Smooth muscle cell (in vitro differentiated cells): ENCODE data around the gene DUSP2. TPM values are rescaled to one million over a fixed set of nuclear protein-coding genes. Genes with fewer than 3 reads are reported as not detected.

ENCODE experiments used
- DNase-seq: peaks from one replicate; lab custom pipeline; 2025; ENCODE audit not compliant: unreplicated experiment; lab: John Stamatoyannopoulos, UW
- H2AFZ ChIP-seq: fragments of 200-600 bp; sonication (generic); 2 replicates; pipeline ENCODE4 v1.6.0; 2016; ENCODE audit warnings: antibody characterized with exemption, low read depth, mild to moderate bottlenecking
- H3F3A ChIP-seq: fragments of 200-600 bp; sonication (generic); 2 replicates; pipeline ENCODE4 v1.6.0; 2017; ENCODE audit warnings: antibody characterized with exemption, low read depth
- H3K27ac ChIP-seq: fragments of 200-600 bp; sonication (generic); 2 replicates; pipeline ENCODE4 v1.5.1; 2016; ENCODE audit warnings: low read depth, mild to moderate bottlenecking
- H3K27me3 ChIP-seq: fragments of 200-600 bp; sonication (generic); 2 replicates; pipeline ENCODE4 v1.6.1; 2016; ENCODE audit warnings: low read depth, mild to moderate bottlenecking
- H3K36me3 ChIP-seq: fragments of 200-600 bp; sonication (generic); 2 replicates; pipeline ENCODE4 v1.5.1; 2016; ENCODE audit warnings: low read depth
- H3K4me1 ChIP-seq: fragments of 200-600 bp; sonication (generic); 2 replicates; pipeline ENCODE4 v1.5.1; 2016; ENCODE audit warnings: low read depth
- H3K4me2 ChIP-seq: fragments of 200-600 bp; sonication (generic); 2 replicates; pipeline ENCODE4 v1.6.0; 2016; ENCODE audit warnings: mild to moderate bottlenecking
- H3K4me3 ChIP-seq: fragments of 200-600 bp; sonication (generic); 2 replicates; pipeline ENCODE4 v1.5.1; 2016; ENCODE audit warnings: mild to moderate bottlenecking
- H3K79me2 ChIP-seq: fragments of 200-600 bp; sonication (generic); 2 replicates; pipeline ENCODE4 v1.6.0; 2016; ENCODE audit warnings: low read depth, mild to moderate bottlenecking
- H3K9ac ChIP-seq: fragments of 200-600 bp; sonication (generic); 2 replicates; pipeline ENCODE4 v1.6.0; 2016; ENCODE audit warnings: low read depth
- H3K9me3 ChIP-seq: fragments of 200-600 bp; sonication (generic); replicated peaks from 2 replicates; pipeline ENCODE4 v1.5.1; 2016; ENCODE audit warnings: low read depth
- H4K20me1 ChIP-seq: fragments of 200-600 bp; sonication (generic); 2 replicates; pipeline ENCODE4 v1.6.0; 2016; ENCODE audit warnings: low read depth
- CTCF ChIP-seq: fragments of 200-600 bp; sonication (generic); IDR thresholded peaks from 2 replicates; pipeline ENCODE4 v1.5.1; 2017; ENCODE audit warnings: borderline replicate concordance, mild to moderate bottlenecking, antibody characterized with exemption; ENCODE audit not compliant: insufficient read depth, poor library complexity, severe bottlenecking
- WGBS: methylation state at CpG from one replicate; pipeline ENCODE4 v1.1.7; 2016; ENCODE audit warnings: low lambda C conversion rate; 5-methylcytosine and 5-hydroxymethylcytosine counted together
- polyA plus RNA-seq: library from polyadenylated mRNA; unstranded; fragments of >200 nt; fragmentation: Nextera tagmentation; extraction: Ambion mirVana; gene quantifications from 2 replicates; pipeline ENCODE4 v1.2.1, GENCODE V29; 2016
- total RNA-seq: library from RNA; depleted of rRNA; stranded (reverse); fragments of >200 nt; gene quantifications from 2 replicates; pipeline ENCODE4 v1.2.3, GENCODE V29; 2014

The DUSP2 gene
- total and polyA plus RNA-seq, 2 experiments from 2014 or later, result 55.3 to 89.3 TPM

GRCh38 chr2:96118698-96119388 is 26.4 kb downstream of the DUSP2 start:
- peaks cover 6% of the 10 kb centered on the region for H3K4me1 ChIP-seq
- no peaks in the 10 kb centered on the region for H3K36me3 ChIP-seq
- 89% methylated on average over 13 of the region's 13 CpGs for WGBS
- no peak overlapping the region for H3K27ac ChIP-seq
- no peak for DNase-seq
- no peaks in the 10 kb centered on the region for H3F3A ChIP-seq
- no peaks in the 10 kb centered on the region for H4K20me1 ChIP-seq
- TF ChIP-seq CTCF, result no peak
- H3K9ac ChIP-seq, result no peak overlapping the region
- no peak overlapping the region for H3K4me2 ChIP-seq
- H3K4me3 ChIP-seq, result no peak overlapping the region
- peaks cover 61% of the 10 kb centered on the region for H3K27me3 ChIP-seq
- H2AFZ ChIP-seq, result no peak overlapping the region
- no peaks in the 10 kb centered on the region for H3K79me2 ChIP-seq
- H3K9me3 ChIP-seq, result no peaks in the 10 kb centered on the region

GRCh38 chr2:96117701-96118588 is 27.3 kb downstream of the DUSP2 start:
- Histone ChIP-seq H4K20me1 (no peaks in the 10 kb centered on the region), H3K27ac (no peak overlapping the region), H3K9me3 (no peaks in the 10 kb centered on the region), H2AFZ (no peak overlapping the region), H3K9ac (no peak overlapping the region), H3F3A (no peaks in the 10 kb centered on the region), H3K27me3 (peaks cover 64% of the 10 kb centered on the region), H3K36me3 (no peaks in the 10 kb centered on the region), H3K4me1 (peaks cover 6% of the 10 kb centered on the region), H3K79me2 (no peaks in the 10 kb centered on the region), H3K4me2 (peak overlapping the region; percentile 97), H3K4me3 (no peak overlapping the region)
- no peak for DNase-seq
- 47% methylated on average over 17 of the region's 17 CpGs for WGBS
- TF ChIP-seq CTCF, result no peak

- Histone ChIP-seq H3K4me2 (peak overlapping the region; percentile 97), H3K4me1 (peaks cover 6% of the 10 kb centered on the region), H2AFZ (peak overlapping the region; percentile 84), H3K27ac (no peak overlapping the region), H3K36me3 (no peaks in the 10 kb centered on the region), H3K4me3 (peak overlapping the region; percentile 65), H3F3A (no peaks in the 10 kb centered on the region), H3K79me2 (no peaks in the 10 kb centered on the region), H4K20me1 (no peaks in the 10 kb centered on the region), H3K9ac (no peak overlapping the region), H3K9me3 (no peaks in the 10 kb centered on the region), H3K27me3 (peaks cover 64% of the 10 kb centered on the region)
- TF ChIP-seq CTCF, result peak; percentile 88
- no peak for DNase-seq
- WGBS, result 4% methylated on average over 31 of the region's 62 CpGs
Observed at GRCh38 chr2:96116879-96117533, 28.2 kb downstream of the DUSP2 start.
